Upper lobe of right lung (tissue), 1 donor: Measurements from ENCODE around the gene LRIG2. TPM values are rescaled to one million over a fixed set of nuclear protein-coding genes. Genes with fewer than 3 reads are reported as not detected.
"Not testable (repeated sequence)": the region's sequence is repeated elsewhere in the genome, so short reads cannot be mapped to it uniquely, and the experiment has no call there.

ENCODE experiments used
- ATAC-seq: fragments of 200-7000 bp; cut with Tn5 transposase; one replicate; pipeline ENCODE4 v1.9.1; 2020; ENCODE audit warnings: mild to moderate bottlenecking, moderate library complexity
- DNase-seq: peaks from one replicate; pipeline ENCODE4 v3.0.0-alpha.2; 2020
- H3K27ac ChIP-seq: fragments of 200-600 bp; one replicate; pipeline ENCODE4 v1.8.0; 2022
- H3K27me3 ChIP-seq: fragments of 200-600 bp; one replicate; pipeline ENCODE4 v1.8.0; 2022; ENCODE audit warnings: mild to moderate bottlenecking
- H3K36me3 ChIP-seq: fragments of 200-600 bp; one replicate; pipeline ENCODE4 v1.8.0; 2022
- H3K4me1 ChIP-seq: fragments of 200-600 bp; one replicate; pipeline ENCODE4 v1.8.0; 2022
- H3K4me3 ChIP-seq: fragments of 200-600 bp; one replicate; pipeline ENCODE4 v1.8.0; 2022; ENCODE audit warnings: mild to moderate bottlenecking
- H3K9me3 ChIP-seq: fragments of 200-600 bp; one replicate; pipeline ENCODE4 v1.8.0; 2022
- intact Hi-C: fragments of 100-400 bp; cut with DNase I; formaldehyde crosslinking; loops from one replicate; pipeline ENCODE4 v1.11.0; 2022
- total RNA-seq: library from RNA; stranded (reverse); fragmentation: NEBNext Ultra II Directional; extraction: Animal tissue kit (Norgen Biotek cat#: 25700); gene quantifications from one replicate; pipeline ENCODE4 v1.2.1, GENCODE V29; 2021
- TF ChIP-seq, protein P1 (sequence below): fragments of 200-600 bp; IDR thresholded peaks from one replicate; pipeline ENCODE4 v1.8.0; 2022; ENCODE audit warnings: antibody characterized with exemption
- donor health status: DM: no; HTN: yes; CAD: no; lungs with severe emphysema.

The LRIG2 gene
- total RNA-seq, 1 donor from 2014 or later = 10.9 TPM

DNA sequence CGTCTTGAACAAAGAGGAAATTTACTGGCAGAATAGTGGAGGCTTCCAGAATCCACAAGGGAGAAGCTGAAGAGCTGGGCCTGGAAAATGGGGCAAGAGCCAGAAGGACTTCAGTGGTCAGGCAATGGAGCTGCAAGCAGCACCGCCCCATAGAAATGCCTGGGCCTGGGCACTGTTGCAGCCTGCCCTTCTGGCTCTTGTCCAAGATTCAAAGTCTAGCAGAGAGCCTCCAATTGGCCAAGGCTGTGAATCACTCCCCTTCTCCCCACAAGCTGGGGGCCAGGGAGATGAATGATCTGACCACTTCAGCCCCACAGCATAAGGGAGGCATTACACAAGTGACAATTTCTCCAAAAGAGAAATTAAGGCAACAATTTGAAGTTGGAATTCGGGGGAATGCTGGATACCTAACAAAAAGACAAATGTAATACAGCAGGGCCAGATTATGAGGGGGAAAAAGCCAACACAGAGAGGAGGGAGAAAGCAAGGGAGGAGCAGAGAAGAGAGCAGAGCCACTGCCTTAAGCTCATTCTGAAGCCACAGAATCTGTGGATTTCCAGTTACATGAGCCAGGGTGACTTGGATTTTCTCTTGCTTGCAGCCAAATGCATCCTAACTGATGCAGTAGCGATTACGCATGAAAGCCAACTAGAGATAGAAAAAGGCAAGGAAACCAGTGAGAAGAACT lies 80.3 kb downstream of the LRIG2 start:
- intact Hi-C loops = no loop called here
- H3K4me1 ChIP-seq = no peaks in the 10 kb centered on the region
- no peaks in the 10 kb centered on the region for H3K9me3 ChIP-seq
- ATAC-seq (no peak), DNase-seq (no peak)
- no peaks in the 10 kb centered on the region for H3K36me3 ChIP-seq
- TF ChIP-seq, protein P1, sequence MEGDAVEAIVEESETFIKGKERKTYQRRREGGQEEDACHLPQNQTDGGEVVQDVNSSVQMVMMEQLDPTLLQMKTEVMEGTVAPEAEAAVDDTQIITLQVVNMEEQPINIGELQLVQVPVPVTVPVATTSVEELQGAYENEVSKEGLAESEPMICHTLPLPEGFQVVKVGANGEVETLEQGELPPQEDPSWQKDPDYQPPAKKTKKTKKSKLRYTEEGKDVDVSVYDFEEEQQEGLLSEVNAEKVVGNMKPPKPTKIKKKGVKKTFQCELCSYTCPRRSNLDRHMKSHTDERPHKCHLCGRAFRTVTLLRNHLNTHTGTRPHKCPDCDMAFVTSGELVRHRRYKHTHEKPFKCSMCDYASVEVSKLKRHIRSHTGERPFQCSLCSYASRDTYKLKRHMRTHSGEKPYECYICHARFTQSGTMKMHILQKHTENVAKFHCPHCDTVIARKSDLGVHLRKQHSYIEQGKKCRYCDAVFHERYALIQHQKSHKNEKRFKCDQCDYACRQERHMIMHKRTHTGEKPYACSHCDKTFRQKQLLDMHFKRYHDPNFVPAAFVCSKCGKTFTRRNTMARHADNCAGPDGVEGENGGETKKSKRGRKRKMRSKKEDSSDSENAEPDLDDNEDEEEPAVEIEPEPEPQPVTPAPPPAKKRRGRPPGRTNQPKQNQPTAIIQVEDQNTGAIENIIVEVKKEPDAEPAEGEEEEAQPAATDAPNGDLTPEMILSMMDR = no peak
- no peak overlapping the region for H3K4me3 ChIP-seq
- no peaks in the 10 kb centered on the region for H3K27me3 ChIP-seq
- no peak overlapping the region for H3K27ac ChIP-seq

DNA sequence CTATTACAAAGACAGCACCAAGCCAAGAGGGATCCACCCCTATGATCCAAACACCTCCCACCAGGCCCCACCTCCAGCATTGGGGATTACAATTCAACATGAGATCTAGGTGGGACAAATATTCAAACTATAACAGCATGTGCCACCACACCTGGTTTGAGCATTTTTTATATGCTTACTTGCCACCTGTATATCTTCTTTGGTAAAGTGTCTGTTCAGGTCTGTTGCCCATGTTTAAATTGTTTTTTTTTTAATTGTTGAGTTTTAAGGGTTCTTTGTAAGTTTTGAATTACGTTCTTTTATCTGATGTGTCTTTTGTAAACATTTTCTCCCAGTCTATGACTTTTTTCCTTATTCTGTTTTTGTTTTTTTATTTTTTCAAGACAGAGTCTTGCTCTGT lies 83.4 kb downstream of the LRIG2 start:
- no peaks in the 10 kb centered on the region for H3K36me3 ChIP-seq
- no peak overlapping the region for H3K4me3 ChIP-seq
- TF ChIP-seq, protein P1 = no peak
- intact Hi-C loops = no loop called here
- H3K9me3 ChIP-seq = no peaks in the 10 kb centered on the region
- no peaks in the 10 kb centered on the region for H3K4me1 ChIP-seq
- no peak for DNase-seq
- H3K27me3 ChIP-seq = no peaks in the 10 kb centered on the region
- H3K27ac ChIP-seq = no peak overlapping the region
- no peak for ATAC-seq

DNA sequence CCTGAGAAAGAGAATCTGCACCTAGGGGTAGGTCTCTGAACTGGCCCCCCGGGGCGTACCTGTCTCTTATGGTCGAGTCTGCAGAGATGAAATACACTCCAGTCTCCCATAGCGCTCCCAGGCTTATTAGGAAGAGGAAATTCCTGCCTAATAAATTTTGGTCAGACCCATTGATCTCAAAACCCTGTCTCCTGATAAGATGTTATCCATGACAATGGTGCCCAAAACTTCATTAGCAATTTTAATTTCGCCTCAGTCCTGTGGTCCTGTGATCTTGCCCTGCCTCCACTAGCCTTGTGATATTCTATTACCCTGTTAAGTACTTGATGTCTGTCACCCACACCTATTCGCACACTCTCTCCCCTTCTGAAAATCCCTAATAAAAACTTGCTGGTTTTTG lies 85.7 kb downstream of the LRIG2 start:
- DNase-seq, intact Hi-C loops, H3K27me3 ChIP-seq, H3K9me3 ChIP-seq, H3K4me1 ChIP-seq, H3K27ac ChIP-seq, ATAC-seq, H3K4me3 ChIP-seq, H3K36me3 ChIP-seq: not testable (repeated sequence)

DNA sequence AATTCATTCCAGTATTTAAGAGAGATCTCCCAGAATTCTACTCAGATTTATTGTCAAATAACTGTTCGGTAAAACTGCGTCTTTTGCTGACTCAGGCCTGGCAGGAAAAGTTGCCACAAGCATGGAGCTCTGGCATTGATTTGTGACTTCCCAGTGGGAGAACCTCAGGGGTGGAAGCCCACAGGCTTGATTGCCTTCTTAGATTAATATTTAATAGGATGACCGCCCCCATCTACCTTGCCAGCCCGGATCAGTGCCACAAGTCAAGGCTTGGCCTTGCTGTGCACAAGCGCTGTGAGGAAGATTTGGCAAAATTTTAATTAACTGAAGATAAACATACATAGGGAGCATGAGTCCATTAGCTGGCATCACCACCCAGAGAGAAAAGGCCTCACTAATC lies 93.5 kb downstream of the LRIG2 start:
- H3K4me3 ChIP-seq = no peak overlapping the region
- H3K27ac ChIP-seq = no peak overlapping the region
- ATAC-seq = no peak
- no peaks in the 10 kb centered on the region for H3K27me3 ChIP-seq
- H3K36me3 ChIP-seq = no peaks in the 10 kb centered on the region
- intact Hi-C loops = no loop called here
- no peaks in the 10 kb centered on the region for H3K4me1 ChIP-seq
- H3K9me3 ChIP-seq = no peaks in the 10 kb centered on the region
- DNase-seq = no peak
- TF ChIP-seq, protein P1 = no peak

DNA sequence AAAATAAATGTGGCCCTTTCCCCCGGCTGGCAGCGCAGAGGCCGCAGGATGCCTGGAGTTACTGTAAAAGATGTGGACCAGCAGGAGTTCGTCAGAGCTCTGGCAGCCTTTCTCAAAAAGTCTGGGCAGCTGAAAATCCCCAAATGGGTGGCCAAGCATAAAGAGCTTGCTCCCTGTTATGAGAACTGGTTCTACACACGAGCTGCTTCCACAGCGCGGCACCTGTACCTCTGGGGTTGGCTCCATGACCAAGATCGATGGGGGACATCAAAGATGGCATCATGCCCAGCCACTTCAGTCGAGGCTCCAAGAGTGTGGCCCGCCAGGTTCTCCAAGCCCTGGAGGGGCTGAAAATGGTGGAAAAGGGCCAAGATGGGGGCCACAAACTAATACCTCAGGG lies 95.9 kb downstream of the LRIG2 start:
- H3K27me3 ChIP-seq = no peaks in the 10 kb centered on the region
- no peak overlapping the region for H3K4me3 ChIP-seq
- no peaks in the 10 kb centered on the region for H3K4me1 ChIP-seq
- H3K27ac ChIP-seq = no peak overlapping the region
- H3K36me3 ChIP-seq = no peaks in the 10 kb centered on the region
- TF ChIP-seq, protein P1 = no peak
- DNase-seq (no peak), ATAC-seq (no peak)
- intact Hi-C loops = no loop called here
- no peaks in the 10 kb centered on the region for H3K9me3 ChIP-seq

DNA sequence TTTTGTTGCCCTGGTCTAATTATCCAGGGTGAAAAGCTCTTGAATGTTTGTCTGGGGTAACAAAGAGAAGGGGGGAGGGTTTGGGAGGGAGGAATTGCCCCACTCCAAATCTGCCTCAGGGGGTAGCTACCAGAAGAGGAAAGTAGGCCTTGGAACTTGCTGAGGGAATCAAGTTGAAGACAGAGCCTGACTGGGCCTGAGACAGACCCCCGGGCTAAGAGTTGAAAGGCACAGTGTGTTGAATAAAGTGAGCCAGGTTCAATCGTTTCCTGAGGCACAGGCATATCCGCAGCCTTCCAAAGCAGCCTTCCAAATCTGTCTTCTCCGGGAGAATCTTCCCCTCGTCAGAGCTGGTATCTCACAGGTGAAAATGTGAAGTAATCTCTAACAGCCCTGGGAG lies 96.6 kb downstream of the LRIG2 start:
- H3K36me3 ChIP-seq = no peaks in the 10 kb centered on the region
- intact Hi-C loops = no loop called here
- TF ChIP-seq, protein P1 = no peak
- no peak overlapping the region for H3K27ac ChIP-seq
- no peaks in the 10 kb centered on the region for H3K9me3 ChIP-seq
- no peak for ATAC-seq
- no peaks in the 10 kb centered on the region for H3K4me1 ChIP-seq
- no peaks in the 10 kb centered on the region for H3K27me3 ChIP-seq
- DNase-seq = no peak
- no peak overlapping the region for H3K4me3 ChIP-seq
